ENCODE data around the gene SUGCT.

GRCh38 chr7:40482845-40483244 lies 348.0 kb downstream of the SUGCT start:
- TF ChIP-seq POLR2AphosphoS5 (IDR thresholded peaks at IDR 0.05; ENCODE audit: borderline replicate concordance, low read depth, low read length) (no peak; the same call in 1 of the 2 replicates), EZH2 (IDR thresholded peaks at IDR 0.05) (no peak), FOXP2 (optimal IDR thresholded peaks at IDR 0.05; ENCODE audit: control extremely low read depth, extremely low read length, insufficient read depth) (no peak)

All from SK-N-MC (cell line).